Measurements from ENCODE around the gene EFCAB6.

Gene EFCAB6

DNA sequence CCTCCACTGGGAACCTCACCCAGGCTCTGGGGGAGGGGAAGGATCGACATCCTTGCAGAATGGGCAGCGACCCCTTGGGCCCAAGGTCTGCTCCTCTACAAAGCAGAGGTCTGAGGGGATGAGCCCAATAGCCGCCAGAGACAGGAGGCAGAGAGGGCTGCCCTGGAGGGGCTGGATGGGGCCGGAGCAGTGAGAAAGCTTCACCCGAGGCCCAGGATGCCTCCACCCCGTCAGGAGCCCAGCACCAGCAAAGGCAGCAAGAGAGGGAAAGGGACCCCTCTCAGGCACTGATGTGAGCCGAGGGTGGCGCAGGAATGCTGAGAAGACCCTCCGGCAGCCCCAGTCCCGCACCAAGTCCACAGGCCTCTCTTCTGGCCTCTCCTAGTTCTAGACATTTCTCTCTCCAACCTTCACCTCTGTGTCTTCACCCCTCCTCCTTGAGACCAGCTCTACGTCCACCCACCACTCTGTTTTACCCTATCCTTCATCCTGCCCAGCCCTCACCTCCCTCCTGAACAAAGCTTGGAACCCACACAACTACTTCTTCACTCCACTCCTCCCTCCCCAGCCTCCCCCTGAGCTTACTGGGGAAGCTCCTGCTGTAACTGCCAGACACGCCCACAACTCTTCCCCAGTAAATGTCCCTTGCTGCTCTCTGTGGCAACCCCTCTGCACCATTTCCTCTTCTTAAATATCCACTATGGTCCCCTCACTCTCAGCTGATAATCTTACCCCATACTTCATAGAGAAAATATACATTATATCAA is 268.4 kb downstream of the EFCAB6 start:
- DNase-seq (ENCODE audit: low read depth in 2 of 2), result no peak

DNA sequence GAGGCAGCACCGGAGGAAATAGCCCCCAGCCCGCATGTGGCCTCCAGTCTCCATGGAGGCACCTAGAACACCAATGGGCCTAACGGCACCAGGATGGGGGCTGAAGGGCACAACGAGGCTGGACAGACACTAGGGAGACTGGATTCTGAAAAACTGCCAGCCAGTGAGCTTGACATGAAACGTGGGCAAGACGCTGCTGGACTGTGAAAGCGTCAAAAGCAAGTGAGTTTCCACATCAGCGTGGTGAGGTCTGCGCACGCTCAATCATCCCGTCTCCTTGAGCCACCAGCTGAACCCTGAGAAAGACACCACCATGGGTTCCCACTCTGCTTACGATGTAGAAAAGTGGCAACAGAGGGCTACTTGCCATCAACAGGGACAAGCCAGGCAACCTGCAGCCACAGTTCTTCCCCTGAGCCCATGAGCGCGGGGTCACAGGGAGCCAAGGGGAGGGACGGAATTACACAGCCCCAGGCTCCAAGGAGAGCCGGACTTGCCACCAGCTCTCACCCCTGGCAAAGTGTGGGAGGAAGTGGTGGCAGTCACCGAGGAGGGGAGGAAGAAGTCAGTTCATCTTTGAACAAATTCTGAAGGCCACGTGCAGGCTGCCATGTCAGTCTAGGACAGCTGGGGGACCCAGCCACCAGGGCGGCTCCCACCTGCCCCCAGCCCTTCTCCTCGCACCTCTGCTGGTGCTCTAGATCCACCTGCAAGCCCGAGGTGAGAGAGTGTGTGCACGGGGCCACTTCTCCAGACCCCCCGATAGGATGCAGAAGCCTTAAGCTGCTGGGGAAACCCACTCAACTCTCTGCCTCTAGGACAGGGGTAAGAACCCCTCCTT is 269.2 kb downstream of the EFCAB6 start:
- DNase-seq (ENCODE audit: low read depth in 2 of 2), result no peak

DNA sequence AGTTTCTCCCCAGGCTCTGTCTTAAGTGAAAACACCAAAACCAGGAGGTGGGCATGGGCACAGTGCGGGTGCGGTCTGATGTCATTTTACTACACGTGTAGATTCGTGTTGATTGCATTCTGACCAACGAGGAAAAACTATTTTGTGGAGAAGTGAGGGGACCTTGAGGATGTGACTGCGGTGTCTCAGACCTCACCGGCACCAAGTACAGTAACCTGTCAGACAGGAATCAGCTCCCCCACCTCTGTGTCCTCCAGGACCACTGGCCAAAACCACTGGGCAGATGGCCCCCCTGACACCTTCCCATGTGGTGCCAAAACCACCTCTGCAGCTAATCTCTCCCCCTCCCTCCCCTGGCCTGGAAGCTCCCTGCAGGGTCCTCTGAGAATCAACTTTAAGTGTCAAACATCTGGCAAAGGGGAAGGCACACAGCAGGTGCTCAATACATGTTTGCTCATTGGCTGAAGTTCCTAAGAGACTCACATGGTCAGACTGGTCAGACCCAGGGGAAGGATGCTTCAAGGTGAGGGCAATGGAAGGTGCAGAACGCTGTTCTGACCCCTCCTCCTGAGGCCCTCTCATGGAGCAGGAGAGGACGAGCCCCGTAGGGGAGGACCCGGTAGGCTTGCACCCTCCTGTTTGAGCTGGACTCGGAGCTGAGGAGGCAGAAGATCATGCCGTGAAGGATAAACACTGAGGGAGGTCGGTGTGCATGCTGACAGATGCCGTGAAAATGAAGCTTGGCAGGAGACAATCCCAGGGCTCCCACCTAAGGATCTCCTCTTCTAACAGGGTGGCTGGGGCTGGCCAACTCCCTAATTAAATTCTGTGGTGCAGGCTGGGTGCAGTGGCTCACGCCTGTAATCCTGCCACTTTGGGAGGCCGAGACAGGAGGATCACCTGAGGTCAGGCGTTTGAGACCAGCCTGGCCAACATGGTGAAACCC is 270.4 kb downstream of the EFCAB6 start:
- no peak for DNase-seq (ENCODE audit: low read depth in 2 of 2)

DNA sequence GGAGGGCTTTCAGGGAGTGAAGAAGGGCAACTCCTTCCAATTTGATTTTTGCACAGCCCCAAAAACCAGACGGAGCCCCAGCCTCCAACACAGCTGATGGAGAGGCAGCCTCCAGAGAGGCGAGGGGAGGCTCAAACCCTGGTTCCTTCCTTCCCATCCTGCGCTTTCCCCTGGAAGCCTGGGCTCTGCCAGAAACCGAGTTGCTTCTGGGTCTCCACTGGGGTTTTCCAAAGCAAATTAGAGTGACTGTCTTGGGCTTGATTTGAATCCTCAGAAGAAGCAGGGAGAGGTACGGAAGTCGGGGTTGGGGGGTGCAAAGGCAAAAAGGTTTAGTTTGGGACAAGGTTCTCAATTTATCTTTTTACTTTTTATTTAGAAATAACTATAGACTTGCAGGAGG is 271.1 kb downstream of the EFCAB6 start:
- no peak for DNase-seq (ENCODE audit: low read depth in 2 of 2)

DNA sequence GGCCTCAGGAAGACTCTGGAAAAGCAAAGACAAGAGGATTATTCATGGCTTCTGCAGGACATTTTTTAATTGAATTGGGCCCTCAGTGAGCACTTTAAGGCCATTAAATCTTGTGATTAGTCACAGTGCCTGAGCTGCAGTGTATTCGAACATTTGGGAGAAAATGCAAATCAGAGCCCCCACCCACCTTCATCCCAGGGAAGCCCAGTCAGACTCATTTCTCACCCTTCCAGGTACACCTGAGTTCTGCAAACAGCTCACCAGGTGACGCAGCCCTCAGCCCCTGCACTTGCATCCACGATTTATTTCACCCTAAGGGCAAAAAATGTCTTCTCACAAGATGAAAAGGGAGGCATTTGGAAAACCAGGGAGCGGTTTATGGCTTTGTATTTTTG is 271.6 kb downstream of the EFCAB6 start:
- DNase-seq (ENCODE audit: low read depth in 2 of 2), result no peak

DNA sequence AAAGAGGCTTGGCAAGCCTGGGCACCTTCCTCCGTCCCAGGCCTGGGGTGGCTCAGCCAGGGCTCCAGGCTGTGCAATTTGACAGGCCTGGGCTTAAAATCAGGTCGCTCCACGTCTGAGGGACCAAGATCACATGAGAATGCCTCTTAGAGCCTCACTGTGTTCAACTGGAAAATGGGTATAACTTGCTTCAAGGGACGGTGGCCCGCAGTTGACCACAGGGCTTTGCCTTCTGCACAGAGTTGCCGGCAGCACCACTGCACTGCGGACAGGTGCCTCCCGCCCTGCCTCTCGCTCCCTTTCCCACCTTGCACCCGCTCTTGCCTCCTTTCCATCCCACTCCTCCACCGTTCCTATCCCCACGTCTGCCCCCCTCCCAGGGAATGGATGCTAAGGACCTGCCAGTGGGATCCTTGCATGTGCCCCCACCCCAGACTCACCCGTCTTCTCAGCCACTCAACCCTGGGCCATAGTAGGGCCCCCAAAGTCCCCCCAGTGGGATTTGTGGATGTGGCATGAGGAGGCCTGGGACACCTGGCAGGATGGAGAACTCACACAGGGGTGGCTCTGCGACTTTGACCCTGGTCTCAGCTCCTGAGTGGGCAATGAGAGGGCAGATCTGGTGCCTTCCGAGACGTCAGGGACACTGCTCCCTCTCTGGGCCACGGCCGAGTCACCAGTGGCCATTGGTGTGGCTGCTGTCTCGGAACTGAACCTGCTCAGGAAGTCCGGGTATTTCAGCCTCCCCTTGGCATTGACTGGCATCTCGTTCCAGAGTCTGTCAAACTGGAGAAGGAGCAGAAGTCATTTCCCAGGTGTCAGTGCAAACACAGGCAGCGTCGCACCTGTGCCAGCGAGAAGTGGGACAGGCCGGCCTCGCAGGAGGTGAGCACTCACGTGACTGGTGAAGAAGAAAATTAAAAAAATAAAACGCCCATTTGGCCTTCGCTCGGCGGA is 272.3 kb downstream of the EFCAB6 start:
- DNase-seq (ENCODE audit: low read depth in 2 of 2), result no peak

DNA sequence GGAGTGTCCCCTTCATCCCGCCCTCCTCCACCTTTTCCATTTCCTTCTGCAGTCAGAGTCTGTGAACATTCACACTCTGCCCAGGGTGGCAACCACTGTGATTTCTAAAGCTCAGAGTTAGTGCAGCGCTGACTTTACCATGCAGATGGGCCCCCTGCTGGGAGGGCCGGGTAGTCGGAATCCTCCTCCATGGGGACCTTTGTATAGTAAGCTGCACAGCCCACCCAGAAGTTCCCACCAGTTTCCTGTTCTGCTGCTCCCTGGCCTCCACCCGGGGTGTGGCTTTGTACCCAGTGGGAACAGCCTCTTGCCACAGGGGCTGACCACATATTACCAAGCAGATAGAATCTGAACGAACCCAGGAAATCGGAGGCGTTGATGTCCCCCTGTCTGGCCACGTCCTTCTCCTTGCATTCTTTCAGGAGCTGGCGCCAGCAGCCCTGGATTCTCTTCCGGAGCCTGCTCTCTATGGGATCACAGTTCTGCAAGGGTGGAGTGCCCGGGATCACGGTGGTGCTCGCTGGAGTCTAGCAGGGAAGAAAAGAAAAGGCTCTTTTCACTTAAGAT is 275.0 kb downstream of the EFCAB6 start:
- no peak for DNase-seq (ENCODE audit: low read depth in 2 of 2)

DNA sequence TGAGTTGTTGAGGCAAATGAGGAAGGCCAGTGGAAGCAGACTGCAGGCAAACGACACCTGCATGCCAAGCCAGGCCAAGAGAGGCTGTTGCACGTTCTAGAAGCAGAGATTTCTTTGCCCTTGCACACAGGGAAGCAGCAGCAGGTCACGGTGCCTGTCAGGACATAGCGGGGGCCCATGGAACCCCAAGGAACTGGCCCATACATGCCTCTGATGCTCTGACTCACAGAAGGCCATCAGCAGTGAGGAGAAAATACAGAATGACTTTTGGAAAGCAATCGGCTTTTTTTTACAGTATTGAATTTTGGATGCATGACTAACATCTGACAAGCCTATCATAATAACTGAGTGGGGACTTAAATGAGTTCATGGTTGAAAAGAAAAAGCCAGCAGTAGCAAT is 276.4 kb downstream of the EFCAB6 start:
- DNase-seq (ENCODE audit: low read depth in 2 of 2), result no peak

DNA sequence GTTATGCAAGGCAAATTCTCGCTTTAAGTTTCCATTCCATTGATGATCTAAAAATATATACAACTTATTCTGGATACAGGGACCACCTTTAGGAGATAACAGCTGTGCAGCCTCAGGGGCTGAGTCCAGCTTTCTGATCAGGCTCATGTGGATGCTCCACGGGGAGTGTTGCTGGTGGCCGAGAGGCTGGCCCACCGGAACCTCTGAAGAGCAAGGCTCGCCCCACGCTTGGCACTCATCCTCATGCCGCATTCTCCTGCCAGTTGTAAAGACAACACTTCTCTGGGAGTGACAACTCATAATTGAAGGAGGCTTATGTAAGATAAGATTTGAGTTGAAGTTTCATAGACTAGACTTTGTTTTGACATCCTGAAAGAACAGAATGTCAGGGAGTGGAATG is 276.8 kb downstream of the EFCAB6 start:
- no peak for DNase-seq (ENCODE audit: low read depth in 2 of 2)

DNA sequence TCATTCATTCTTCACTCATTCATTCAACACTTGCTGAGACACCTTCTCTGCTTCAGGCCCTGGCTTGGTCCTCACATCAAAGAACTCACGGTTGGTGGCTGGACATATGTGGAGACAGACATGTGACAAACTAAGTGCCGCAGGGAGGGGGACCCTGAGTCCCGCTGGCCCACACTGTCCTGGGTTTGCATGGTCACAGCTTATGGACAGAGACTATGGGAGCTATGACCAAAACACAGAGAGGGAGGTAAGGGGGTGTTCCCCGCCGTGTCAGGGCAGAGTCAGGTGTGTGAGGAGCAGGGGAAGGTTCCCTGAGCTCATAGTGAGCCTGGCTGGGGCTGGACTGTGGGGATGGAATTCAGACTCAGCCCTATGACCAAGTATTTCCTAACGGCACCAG is 277.2 kb downstream of the EFCAB6 start:
- no peak for DNase-seq (ENCODE audit: low read depth in 2 of 2)

DNA sequence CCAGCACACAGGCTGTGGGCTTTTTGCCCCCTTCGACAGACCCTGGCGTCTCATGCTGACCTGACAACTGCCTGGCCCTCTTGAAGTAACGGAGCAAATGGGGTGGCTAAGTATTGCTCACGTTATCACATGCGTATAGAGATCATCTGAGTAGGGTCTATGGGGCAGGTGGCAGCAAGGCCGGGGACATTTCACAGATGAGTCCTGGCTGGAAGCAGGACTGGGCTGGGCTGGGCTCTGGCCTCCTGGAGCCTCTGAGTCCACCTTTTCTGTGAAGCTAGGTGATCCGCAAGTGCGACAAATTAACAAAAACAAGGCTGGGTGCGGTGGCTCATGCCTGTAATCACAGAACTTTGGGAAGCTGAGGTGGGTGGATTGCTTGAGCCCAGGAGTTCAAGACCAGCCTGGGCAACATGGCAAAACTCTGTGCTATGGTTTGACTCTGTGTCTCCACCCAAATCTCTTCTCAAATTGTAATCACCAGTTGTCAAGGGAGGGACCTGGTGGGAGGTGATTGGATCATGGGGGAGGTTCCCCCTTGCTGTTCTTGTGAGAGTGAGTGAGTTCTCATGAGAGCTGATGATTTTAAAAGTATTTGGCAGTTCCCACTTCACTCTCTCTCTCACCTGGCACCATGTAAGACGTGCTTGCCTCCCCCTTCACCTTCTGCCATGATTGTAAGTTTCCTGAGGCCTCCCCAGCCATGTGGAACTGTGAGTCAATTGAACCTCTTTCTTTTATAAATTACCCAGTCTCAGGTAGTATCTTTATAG is 278.3 kb downstream of the EFCAB6 start:
- no peak for DNase-seq (ENCODE audit: low read depth in 2 of 2)

DNA sequence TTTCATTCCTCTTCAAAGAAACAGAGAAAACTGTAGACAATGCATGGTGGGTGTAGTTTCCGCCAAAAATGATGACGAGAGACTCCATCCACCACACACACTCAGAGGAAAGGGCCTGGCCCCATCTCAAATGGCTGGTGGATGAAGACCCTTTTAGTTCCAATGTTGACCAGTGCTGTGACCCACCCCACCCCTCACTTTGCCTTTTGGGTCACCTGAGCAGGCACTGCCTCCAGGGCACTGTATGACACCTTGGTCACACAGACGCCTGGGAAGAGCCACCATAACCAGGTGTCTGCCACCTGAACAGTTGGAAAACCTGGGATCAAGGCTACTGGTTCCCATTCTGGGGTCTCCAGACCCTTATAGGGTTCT is 279.0 kb downstream of the EFCAB6 start:
- DNase-seq (ENCODE audit: low read depth in 2 of 2), result no peak

DNA sequence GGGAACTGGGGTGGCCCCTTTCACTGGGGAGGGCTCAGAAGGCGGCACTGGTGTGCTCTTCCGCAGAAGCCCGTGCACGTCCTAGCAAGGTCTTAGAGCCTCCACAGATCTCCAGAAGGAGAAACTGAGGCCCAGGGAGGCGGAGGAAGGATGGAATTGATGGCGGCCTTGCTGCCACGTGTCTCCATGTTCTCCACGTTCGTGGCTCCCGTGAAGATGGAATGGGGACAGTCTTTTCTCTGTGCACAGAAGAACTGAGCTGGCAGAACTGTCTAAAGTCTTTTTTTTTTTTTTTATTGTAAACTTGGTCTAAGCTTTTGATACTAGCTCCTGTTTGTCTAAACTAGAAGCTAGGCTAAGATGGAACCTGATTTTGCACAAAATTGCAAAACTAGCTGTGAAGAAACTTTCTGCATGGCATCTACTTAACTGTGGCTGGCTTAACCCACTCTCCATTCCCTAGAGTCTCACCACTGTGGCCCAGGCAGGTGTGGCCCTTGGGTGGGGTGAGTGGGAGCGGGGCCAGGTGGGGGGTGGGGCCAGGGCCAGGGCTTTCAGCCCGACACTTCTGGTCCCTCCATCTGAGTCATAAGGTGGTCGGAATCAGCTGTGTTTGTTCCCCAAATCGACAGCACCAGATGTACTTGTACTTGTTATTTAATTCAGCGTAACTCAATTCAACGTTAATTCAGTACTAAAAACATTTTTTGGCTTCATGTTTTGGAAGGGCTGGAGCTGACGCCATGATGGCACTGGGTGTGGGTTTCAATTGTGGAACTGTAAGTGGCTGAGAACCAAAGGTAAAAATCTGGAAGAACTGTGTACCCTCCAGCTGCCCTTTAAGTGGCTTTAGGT is 279.6 kb downstream of the EFCAB6 start:
- DNase-seq (ENCODE audit: low read depth in 2 of 2), result no peak

DNA sequence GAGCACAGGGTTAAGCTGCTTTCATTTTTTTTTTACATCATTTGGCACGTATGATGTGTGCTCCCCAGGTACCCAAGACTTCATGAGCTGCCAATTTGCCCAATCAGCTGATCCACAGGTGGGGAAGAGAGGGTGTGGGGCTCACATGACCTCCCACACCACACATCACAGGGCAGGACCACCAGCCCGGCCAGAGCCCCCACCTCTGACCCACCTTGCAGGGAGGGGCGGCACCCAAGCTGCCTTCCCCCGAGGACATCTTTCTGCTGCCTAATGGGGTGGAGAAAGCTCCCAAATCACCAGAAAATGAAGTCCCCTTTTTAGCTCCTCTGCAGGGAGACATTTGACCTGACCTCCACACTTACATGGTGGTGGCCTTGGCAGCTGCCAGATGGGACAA is 280.5 kb downstream of the EFCAB6 start:
- no peak for DNase-seq (ENCODE audit: low read depth in 2 of 2)

DNA sequence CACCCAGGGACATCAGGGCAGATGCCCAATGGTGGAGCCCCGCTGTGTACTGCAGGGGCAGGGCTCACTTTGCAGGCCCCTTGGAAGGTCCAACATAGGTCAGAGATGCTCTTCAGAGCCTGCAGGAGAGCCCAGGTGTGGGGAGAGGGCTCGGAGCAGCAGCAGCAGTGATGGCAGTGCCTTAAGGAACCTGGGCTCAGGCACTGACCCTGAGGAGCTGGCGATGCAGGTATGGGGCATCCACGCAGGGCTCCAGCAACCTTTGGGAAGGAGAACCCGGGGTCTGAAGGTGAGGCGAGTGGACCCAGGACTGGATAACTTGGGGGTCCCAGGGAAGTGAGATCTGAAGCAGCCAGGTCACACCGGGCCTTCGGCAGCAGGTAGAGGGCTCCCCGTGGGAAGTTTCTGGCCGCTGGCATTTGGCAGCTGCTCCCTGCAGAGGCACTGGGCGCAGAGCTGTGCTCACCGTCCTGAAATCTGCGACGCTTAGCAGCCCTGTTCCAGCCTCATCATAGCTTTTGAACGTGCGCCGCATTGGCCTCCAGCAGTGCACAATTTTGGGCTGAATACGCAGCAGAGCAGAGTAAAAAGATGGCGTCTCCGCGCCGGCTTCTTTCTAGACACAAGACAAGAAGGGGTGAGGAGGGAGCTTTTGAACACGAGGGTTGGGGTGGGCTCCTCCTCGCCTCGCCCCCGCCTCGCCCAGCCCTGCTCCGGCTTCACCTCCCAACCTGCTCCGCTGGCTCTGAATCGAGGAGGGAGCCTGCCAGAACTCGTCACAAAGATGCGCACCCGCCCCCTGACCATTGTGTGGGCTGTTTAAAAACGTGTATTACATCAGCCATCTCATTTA is 281.5 kb downstream of the EFCAB6 start:
- DNase-seq (ENCODE audit: low read depth in 2 of 2), result no peak

DNA sequence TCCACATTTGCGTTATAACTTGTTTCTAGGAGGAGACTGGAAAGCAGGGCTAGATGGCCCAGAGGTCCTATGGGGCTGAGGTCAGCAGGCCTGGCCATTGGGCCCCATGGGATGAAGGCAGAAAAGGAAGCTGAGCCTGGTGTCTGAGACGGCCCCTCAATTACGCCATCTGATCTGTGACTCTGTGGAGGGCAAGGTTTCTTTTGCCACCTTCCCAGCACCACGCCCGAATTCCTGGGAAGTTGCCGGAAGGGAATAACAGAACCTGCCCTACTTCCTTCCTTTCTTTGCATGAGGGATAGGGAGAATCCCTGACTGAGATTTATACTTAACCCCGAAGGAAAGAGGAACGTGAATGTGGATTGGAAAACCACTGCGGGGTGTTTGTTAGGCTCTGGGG is 282.2 kb downstream of the EFCAB6 start:
- DNase-seq (ENCODE audit: low read depth in 2 of 2), result no peak

DNA sequence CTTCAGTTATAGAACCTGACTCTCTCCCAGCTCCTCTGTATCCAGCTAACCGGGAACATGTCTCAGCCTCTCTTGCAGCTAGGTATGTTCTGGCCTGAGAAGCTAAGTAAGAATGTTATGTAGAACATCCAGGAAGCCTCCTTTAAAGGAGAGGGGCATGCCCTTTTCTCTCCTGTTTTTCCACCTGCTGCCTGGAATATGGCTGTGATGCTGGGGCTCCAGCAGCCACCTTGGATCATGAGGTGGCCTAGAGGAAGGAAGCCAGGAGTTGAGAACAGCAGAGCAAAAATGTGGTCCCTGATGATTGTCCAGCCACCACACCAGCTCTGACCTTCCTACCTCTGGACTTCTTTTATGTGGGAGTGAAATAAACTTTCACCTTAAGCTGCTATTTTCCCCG is 282.6 kb downstream of the EFCAB6 start:
- no peak for DNase-seq (ENCODE audit: low read depth in 2 of 2)

All from activated CD4-positive, alpha-beta T cell treated with anti-CD3 and anti-CD28 coated beads for 24 hours (primary cell).